ENCODE measurements around the gene CHD6.

The CHD6 gene

GRCh38 chr20:41510847-41511450 is 107.2 kb downstream of the CHD6 start:
- FAIRE-seq: no peak
- no peak for DNase-seq (ENCODE audit: insufficient read length, low spot score)

GRCh38 chr20:41510224-41510623 is 108.0 kb downstream of the CHD6 start:
- FAIRE-seq (no peak), DNase-seq (ENCODE audit: insufficient read length, low spot score) (no peak)

- FAIRE-seq (no peak), DNase-seq (ENCODE audit: insufficient read length, low spot score) (no peak)
Observed at GRCh38 chr20:41509316-41510200, 108.6 kb downstream of the CHD6 start.

- DNase-seq (ENCODE audit: insufficient read length, low spot score) (no peak), FAIRE-seq (no peak)
Observed at GRCh38 chr20:41508335-41508734, 109.8 kb downstream of the CHD6 start.

- FAIRE-seq (no peak), DNase-seq (ENCODE audit: insufficient read length, low spot score) (no peak)
Observed at GRCh38 chr20:41507851-41508250, 110.3 kb downstream of the CHD6 start.

- DNase-seq (ENCODE audit: insufficient read length, low spot score) (no peak), FAIRE-seq (no peak)
Observed at GRCh38 chr20:41507436-41507835, 110.7 kb downstream of the CHD6 start.

- no peak for FAIRE-seq
- no peak for DNase-seq (ENCODE audit: insufficient read length, low spot score)
Observed at GRCh38 chr20:41506192-41506915, 111.8 kb downstream of the CHD6 start.

- no peak for FAIRE-seq
Observed at GRCh38 chr20:41505184-41505583, 113.0 kb downstream of the CHD6 start.

GRCh38 chr20:41501376-41501775 is 116.8 kb downstream of the CHD6 start:
- FAIRE-seq: no peak
- DNase-seq (ENCODE audit: insufficient read length, low spot score): no peak

More at GRCh38 chr20:41505184-41505583, 113.0 kb downstream of the CHD6 start:
- no peak for DNase-seq (ENCODE audit: insufficient read length, low spot score)

GRCh38 chr20:41499961-41500725 is 118.0 kb downstream of the CHD6 start:
- no peak for DNase-seq (ENCODE audit: insufficient read length, low spot score)

GRCh38 chr20:41499064-41499463 is 119.1 kb downstream of the CHD6 start:
- DNase-seq (ENCODE audit: insufficient read length, low spot score) (no peak), FAIRE-seq (no peak)

More at GRCh38 chr20:41499961-41500725, 118.0 kb downstream of the CHD6 start:
- no peak for FAIRE-seq

- DNase-seq (ENCODE audit: insufficient read length, low spot score): no peak
- no peak for FAIRE-seq
Observed at GRCh38 chr20:41497186-41497895, 120.8 kb downstream of the CHD6 start.

GRCh38 chr20:41494451-41494850 is 123.7 kb downstream of the CHD6 start:
- no peak for DNase-seq (ENCODE audit: insufficient read length, low spot score)
- FAIRE-seq: no peak

GRCh38 chr20:41483553-41483930 is 134.6 kb downstream of the CHD6 start:
- no peak for FAIRE-seq
- DNase-seq (ENCODE audit: insufficient read length, low spot score): no peak

- FAIRE-seq: no peak
- DNase-seq (ENCODE audit: insufficient read length, low spot score): no peak
Observed at GRCh38 chr20:41482647-41483552, 135.3 kb downstream of the CHD6 start.

GRCh38 chr20:41480054-41480770 is 138.0 kb downstream of the CHD6 start:
- DNase-seq (ENCODE audit: insufficient read length, low spot score): no peak
- no peak for FAIRE-seq

- FAIRE-seq: no peak
- DNase-seq (ENCODE audit: insufficient read length, low spot score): no peak
Observed at GRCh38 chr20:41479113-41479512, 139.1 kb downstream of the CHD6 start.

- FAIRE-seq (no peak), DNase-seq (ENCODE audit: insufficient read length, low spot score) (no peak)
Observed at GRCh38 chr20:41478026-41478425, 140.2 kb downstream of the CHD6 start.
